C1 segment of cervical spinal cord (tissue), 14 donors: ENCODE data around the gene TRMU.

ENCODE experiments used
- DNase-seq, 14 donors: peaks; one replicate each; lab custom pipeline; 2025; lab: John Stamatoyannopoulos, UW

The TRMU gene

DNA sequence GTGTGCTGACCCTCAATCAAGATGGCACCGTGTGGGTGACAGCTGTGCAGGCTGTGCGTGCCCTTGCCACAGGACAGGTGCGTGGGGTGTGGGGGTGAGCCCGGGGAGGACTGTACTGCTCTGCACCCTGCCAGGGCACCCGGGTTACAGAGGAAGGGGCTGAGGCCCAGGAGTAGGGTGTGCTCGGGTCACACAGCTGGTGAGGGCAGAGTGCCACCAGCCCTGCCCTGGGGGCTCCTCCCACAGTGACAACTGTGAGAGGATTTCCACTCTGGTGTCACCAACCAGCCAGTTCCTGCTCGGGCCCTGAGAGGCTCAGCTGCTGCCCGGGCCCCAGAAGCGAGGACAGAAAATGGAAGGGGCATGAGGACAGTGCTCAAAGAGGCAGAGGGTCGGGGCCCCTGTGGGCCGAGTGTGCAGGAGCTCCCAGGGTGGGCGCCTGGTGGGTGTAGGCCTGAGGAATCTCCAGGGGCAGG lies 20.5 kb downstream of the TRMU start:
- DNase-seq = no peak

DNA sequence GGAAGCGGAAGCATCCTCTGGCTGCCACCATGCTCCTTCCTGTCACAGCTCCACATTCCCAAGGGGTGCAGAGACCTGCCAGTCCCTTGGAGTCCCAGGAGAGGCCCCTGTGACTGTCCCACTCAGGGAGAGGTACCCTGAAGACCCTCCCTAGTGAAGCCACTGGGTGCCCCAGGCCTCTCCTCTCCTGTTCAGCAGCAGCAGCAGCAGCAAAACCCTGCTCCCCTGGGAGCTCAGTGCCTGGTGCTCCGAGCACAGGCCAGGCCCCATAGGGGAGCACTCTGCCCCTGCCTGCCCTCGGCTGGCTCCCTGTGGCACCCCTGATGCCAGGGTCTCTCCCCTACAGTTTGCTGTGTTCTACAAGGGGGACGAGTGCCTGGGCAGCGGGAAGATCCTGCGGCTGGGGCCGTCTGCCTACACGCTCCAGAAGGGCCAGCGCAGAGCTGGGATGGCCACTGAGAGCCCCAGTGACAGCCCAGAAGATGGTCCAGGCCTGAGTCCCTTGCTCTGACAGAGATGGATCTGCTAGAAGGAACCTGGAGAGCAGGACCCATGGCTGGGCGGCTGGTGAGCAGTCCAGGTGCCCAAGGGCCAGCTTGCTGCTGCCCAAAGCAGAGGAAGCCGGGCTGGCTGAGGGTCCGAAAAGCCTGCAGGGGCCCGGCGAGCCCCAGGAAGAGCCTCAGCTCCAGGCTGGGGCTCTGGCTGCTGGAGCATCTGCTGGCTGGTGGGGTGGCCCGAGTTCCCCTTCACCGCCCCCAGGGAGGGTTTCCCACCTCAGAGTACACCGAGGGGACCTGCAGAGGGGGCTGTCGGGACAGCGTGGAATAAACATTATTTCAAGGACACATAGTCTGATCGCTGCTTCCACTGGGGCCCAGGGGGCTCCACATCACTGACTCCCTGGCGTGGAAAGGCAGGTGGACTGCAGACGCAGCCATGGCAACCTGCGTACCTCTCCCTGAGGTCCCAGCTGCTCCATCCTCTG lies 21.3 kb downstream of the TRMU start:
- no peak for DNase-seq

DNA sequence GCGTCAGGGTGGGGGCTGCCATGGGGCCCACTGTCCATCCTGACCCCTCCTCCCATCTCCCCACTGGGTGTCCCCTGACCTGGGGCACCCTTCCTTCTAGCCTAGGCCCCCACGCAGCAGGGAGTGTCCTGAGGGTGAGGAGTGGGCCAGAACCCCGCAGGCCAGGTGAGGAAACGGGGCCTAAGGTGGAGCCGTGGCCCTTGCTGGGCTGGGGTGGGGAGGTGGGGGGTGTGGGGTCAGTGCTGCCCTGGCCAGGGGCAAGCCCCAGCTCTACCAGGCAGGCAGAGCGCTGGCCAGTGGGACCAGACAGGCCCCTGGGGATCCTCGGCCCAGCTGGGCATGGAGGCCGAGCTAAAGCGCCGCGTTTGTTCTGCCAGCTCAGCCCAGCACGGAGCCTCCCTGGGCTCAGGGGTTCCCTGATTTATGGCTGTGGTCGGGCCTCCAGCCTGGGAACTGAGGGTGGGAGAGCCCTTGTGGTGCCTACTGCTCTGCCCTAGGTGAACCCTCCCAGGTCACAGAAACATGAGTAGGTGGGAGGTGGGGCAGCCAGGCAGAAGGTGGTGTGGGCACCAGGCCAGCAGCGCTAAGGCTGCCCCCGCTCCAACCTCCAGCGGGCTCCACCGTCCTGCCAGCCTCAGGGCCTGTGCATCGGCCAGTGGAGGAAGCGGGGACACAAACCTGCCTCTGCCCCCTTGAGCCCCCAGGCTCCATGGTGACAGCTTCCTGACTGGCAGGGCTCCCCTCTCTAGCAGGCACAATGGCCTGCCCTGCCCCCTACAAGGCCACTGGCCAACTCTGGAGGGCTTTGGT lies 22.4 kb downstream of the TRMU start:
- DNase-seq = peak in 1 of 14 donors; percentile 37

DNA sequence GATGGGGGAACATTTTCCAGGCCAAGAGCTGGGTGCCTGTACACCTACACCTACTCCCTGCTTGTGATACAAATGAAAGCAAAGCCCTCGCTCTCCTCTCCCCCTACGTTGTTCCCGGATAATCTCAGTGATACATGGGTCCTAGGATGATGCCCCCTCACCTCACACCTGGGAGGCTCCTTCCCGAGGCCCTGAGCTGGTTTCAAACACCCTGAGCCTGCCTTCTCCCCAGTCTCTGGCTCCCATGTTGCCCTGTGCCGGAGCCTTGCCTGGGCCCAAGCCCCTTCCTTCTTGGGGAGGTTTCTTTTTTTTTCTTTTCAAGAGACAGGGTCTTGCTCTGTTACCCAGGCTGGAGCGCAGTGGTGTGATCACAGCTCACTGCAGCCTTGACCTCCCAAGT lies 23.3 kb downstream of the TRMU start:
- no peak for DNase-seq

DNA sequence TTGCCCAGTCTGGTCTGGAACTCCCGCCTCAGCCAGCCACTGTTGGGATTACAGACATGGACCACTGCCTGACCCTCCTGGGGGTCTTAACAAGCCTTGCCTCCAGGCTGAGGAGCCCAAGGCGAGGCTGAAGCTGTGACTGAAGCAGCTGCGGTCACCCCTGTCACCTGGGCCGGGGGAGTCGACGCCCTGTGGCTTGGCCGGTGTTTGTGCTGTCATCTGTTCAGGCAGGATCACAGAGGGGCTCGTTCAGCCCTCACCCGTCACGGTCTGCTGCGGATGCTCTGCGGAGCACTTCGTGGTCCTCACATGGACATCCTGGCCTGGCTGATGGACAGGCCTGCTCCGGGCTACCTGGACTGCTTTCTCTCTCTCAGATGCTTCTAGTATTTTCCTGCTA lies 23.8 kb downstream of the TRMU start:
- DNase-seq = no peak

DNA sequence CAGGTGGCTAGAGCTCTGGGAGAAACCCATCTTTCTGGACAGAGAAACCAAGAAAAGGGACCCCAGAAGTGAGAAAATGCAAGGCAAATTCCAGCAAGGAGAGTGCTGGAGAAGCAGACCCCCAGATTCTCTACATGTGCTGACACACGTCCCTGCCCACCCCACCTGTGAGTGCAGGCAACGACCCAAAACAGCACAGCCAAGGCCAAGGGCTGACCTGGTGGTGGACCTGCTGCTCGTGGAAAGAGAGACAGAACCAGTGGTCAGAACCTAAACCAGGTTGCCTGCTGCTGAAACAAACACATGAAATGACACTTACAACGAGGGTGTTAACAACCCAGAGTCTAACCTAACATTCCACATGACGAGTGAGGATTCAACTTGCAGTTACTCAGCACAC lies 24.6 kb downstream of the TRMU start:
- no peak for DNase-seq

DNA sequence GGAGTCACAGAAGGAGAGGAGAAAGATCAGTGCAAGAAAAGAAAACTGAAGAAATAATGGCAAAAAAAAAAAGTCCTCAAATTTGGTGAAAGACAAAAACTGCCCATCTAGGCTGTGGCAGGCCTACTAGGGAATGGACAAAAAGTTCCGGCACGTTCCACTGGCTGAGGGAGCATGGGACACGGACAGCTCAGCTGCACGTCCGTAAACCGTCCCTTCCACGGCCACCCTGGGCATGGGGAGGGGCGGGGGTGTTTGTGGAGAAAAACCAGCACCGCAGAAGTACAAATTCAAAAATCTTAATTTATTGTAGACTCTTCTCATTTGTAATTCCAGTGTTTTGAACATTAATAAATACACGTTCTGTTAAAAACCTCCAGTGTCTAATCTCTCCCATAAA lies 25.4 kb downstream of the TRMU start:
- no peak for DNase-seq

DNA sequence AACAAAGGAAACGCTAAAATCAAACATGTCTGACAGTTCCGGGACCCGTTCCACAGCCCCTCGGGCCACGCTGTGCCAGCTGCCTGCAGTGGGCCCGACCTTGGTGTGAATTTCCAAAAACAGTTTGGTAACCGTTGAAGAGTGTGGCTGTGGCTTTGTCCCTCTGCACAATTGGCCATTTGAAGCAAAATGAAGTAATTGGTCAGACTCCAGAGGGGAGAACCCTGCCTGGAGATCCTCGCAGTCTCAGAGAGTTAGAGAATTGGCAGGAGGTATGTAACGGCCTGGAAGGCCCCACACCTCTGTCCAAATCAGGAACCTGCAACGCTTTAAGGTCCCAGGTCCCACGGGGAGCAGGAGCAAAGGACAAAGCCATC lies 26.3 kb downstream of the TRMU start:
- DNase-seq = peak in 1 of 14 donors; percentile 13

DNA sequence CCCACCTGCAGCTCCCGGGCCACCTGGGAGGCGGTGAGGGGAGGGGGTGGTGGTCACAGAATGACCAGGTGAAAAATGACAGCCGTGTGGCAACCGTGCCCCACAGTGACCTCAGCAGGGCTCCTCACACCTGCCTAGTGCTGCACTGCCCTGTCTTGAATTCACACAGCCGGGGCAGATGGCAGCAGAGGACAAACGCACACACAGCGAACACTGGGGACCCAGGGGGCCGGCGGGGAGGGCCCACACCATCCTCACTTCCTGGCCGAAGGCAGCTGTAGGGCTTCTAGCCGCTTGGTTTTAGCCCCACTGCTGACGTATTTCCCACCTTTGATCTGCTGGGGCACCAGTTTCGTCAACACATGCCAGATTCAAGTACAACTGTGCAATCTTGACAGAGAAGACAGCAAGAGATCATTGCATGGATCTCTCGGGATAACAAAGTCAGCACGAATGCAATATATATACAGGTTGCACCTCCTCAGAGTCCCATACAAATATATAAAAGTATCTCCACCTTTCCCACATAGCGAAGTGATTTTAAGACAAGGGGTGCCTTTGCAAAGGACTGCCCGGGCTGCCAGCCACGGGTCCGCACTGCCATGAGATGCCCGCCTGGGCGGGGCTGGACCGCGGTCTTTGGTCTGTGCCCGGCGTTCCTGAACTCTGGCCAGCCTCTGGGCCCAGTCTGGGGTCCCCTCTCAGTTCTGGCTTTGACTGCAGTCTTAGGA lies 26.9 kb downstream of the TRMU start:
- no peak for DNase-seq

DNA sequence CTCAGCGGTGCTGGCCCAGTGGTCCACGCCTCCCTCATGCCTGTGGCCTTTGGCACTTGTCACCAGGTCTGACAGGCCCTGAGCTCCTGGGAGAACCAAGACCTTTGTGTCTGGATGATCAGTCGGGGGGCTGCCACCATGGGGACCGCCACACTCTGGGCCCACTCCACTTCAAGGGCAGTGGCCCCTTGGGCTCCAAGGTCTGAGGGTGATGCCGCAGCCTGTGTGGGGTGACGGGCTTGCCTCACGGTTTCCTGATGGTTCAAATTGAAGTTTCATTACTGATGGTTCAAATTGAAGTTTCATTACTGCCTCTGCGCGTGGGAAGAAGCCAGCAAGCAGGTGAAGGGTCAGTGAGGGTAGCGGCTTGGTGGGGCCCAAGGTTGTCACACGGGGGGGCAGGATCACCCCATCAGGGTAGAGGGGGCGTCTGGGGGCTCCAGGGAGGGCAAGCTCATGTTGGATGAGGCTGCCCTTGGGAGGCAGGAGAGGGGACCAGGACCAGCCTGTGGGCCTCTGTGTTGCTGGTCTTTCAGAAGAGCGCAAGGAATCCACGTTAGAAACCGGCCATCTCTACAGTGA lies 27.5 kb downstream of the TRMU start:
- no peak for DNase-seq

DNA sequence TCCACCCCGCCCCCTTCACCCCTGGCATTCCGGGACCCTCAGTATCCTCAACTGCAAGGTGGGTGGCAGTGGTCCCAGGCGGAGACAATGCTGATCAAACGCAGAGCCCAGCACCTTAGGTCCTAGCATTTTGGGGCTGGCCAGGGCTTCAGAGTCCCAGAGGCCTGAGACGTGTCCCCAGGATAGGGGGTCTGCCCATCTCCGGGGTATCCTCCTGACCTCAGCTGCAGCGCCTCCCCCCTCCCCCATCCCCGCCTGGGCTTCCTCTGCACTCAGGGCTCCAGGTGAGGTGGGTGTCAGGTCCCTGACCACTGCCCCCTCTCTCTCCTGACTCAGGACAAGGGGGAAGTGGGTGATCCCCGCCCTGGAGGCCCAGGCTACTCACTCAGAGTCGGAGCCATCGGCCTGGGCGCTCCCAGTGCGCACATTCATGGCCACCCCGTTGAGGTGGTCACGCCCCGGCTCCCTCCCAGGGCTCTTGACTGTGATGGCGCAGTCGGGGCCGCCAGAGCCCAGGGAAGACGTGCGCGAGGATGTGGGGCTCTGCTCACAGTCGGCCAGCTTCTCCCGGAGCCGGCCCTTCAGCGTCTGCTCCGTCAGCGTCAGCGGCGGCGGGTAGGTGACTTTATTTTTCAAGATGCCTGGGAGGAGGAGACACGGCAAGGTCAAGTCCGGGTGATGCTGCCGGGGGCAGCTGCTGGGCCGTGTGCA lies 28.3 kb downstream of the TRMU start:
- no peak for DNase-seq

DNA sequence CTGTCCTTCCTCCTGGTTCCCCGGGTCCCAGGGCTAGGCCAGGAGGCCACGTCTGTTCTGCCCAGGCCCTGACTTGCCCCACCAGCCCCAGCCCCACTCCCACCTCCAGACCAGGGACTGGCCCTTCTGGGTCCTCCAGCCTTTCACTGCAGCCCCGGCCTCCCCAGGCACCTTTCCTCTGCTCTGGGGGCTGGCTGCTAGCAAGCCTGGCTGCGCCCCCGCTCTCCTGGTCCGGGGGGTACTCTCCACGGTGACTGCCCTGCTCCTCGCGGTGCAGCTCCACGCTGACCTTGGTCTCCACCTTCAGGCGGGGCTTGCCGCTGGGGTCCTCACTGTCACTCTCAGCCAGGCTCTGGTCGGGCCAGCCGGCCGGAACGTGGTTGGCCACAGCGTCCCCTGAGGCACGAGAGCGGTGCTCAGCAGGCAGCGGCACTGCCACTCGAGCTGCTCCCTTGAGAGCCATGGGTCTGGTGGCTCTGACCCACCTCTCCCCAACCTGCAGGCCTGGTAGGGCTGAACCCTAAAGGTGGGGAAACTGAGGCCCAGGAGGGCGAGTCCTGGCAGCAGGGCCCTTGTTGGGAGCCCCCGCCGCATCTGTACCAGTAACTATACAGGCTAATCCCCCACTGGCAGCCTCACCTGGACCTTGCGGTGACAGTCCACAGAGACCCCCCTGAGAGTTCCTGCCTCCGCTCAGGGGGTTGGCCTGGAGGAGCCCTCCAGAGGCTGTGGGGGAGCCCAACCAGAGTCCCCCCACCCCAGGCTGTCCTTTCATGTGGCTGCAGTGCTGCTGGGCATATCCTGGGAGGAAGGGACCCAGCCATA lies 29.0 kb downstream of the TRMU start:
- no peak for DNase-seq

DNA sequence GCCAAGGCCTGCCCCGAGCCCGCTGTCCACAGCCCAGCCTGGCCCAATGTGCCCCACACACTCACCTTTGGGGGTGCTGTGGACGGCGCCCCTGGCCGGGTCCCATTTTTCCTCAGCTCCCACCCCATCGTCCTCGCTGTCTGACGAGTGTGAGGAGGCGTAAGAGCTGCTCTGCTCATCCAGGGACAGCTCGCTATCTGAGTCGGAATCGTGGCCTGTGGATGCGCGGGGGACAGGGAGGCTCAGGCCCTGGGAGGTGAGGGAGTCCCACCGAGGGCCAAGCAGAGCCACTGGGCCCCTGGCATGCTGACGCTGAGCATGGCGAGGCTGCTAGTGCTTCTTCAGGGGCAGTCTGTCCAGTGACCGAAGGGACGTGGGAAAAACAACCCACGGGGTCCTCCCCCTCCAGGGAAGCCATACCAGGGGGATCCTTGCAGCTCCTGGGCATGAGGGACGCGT lies 29.7 kb downstream of the TRMU start:
- DNase-seq = no peak

DNA sequence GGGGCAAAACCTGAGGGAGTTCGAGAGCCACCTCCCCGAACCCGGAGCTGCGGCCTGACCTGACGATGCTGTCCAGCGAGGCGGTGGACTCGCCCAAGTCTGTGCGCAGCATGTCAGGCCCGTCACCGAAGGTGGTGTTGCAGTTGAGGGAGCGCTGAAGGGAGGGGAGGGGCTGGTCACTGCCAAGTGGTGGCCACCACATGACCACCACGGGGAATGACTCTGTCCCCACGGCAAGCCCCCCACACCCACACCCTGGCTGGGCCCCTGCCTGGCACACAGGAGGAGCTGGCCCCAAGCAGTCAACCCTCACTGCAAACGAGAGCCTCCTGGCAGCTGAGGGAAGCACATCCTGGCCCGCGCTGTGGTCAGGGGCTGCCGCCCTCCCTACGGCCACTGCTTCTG lies 30.8 kb downstream of the TRMU start:
- DNase-seq = no peak

DNA sequence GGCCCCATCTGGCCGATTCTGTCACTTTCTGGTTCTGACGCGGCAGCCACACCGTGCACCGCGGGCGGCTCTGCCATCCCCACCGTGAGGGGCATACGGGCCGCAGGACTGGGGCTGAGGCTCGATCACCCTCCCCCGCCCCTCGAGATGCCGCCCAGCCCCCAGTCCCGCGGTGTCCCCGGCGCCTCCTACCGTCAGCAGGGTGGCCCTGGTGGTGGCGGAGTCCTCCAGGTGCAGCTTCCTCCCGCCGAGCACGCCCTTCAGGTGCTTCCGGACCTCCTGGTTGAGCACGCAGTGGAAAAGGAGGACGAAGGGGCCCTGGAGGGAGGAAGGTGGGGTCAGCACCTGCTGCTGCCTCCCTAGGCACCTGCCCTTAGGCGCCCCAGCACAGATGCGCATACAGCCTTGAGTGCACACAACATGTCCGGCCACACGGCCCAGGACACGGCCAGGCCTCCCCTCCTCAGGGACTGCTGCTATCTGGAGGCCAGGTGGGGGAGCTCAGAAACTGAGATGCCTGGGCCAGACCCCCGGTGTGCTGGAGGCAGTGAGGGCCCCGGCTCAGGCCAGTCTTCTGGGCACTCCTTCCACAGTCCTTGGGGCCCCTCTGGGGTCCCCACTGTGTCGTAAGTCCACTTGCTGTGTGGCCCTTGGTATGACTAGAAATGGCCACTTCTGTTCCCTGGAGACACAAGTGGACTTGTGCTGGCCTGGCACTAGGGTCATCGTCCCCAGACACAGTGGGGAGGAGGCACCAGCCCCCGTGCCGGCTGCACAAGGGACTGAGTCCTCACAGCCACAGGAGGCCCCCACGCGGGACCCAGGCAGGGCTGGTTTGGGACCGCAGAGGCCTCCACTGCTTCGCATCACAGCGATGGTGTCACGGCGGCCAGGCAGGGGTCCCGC lies 31.5 kb downstream of the TRMU start:
- no peak for DNase-seq

DNA sequence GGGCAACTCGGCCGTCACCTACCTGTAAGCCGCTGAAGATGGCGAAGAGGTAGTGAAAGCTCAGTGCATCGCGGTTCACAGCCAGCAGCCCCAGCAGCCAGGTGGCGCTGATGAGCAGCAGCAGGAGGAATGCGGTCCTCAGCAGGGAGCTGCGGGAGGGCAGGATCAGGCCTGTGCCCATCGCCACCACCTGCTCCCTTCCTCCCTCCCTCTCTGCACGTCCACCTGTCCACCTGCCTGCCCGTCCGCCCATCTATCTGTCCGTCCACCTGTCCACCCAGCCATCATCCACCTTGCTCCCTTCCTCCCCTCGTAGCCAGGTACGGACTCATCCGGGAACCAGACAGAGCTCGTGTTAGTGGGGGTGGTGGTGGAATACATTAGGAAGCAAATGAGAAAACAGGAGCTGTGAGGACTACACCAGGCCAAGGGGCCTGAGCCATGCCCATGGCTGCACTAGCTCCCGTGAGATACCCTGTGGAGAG lies 32.2 kb downstream of the TRMU start:
- peak in 2 of 14 donors; percentile 2 to 3 for DNase-seq

DNA sequence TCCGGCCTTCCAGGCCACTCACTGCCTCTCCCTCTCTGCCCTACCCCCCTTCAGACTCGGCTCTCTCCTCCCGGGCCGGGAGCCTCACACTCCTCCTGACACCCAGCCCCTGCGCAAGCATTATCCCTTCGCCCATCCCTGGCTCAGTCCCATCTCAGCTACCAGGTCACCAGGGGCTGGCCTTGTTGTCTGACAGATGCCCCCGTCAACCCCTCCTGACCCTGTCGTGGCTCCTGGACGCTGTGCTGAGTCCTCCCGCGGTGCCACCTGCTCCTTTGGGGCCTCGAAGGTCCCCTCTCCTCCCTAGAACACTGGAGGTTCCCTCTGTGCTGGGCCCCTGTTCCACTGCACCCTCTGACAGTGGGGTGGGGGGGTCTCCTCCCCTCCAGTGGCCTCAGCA lies 32.9 kb downstream of the TRMU start:
- no peak for DNase-seq

DNA sequence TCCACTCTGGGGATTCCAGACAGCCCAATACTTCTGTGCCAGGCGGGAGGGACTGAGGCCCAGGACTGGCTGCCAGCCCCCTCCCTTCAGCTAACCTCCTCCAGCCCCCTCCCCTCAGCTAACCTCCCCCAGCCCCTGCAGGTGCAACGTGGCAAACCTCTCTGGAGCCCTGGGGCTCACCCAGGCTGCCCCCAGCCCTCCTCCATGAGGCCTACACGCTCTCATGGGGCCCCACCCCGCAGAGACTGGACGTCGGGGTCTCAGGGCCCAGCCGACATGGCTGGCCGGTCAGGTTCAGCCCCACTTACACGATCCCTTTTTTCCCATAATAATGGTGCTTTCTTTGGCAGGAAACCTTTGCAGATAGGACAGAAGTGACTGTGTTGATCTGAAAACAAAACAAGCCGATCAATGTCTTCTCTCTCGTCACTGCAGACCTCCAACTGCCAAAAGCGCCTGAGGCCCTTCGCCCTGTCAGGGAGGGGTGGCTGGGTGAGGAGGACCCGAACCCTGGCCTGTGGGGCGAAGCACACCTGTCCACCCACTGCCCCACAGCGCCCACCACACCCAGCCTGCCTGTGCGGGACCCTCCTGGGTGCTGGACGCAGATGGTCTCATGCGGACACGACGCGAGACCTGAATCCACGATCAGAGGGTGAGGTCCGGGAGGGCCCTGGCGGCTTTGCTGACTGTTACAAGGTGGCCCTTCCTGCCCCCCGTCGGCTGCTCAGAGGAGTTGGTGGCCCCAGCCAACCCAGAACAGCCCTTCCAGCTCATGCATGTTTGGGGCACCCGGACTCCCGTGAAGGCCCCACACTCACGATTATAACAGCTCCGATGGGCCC lies 33.6 kb downstream of the TRMU start:
- no peak for DNase-seq
